Measurements from ENCODE around the gene FOXP1.

FOXP1 gene

GRCh38 chr3:71097557-71097956, 486.0 kb downstream of the FOXP1 start:
- no peaks in the 10 kb centered on the region for H3K4me1 ChIP-seq
- no peak for TF ChIP-seq CTCF (IDR thresholded peaks at IDR 0.05)

GRCh38 chr3:71095511-71096291, 487.8 kb downstream of the FOXP1 start:
- H3K27ac ChIP-seq = no peak overlapping the region

More at GRCh38 chr3:71097557-71097956, 486.0 kb downstream of the FOXP1 start:
- Histone ChIP-seq H3K9me3 (ENCODE audit: control insufficient read depth, low read length) (no peaks in the 10 kb centered on the region), H3K27me3 (ENCODE audit: control insufficient read depth, insufficient read depth, low read length) (no peaks in the 10 kb centered on the region), H3K27ac (no peak overlapping the region), H3K79me2 (no peaks in the 10 kb centered on the region), H3K4me3 (ENCODE audit: low read depth, low read length) (no peak overlapping the region), H3K36me3 (ENCODE audit: control insufficient read depth, insufficient read depth, low read length) (no peaks in the 10 kb centered on the region), H3K9ac (no peak overlapping the region), H3K4me2 (ENCODE audit: low read length) (no peak overlapping the region), H2AFZ (no peak overlapping the region)

GRCh38 chr3:71094658-71095209, 488.8 kb downstream of the FOXP1 start:
- Histone ChIP-seq H3K36me3 (ENCODE audit: control insufficient read depth, insufficient read depth, low read length) (no peaks in the 10 kb centered on the region), H3K4me2 (ENCODE audit: low read length) (no peak overlapping the region), H3K4me3 (ENCODE audit: low read depth, low read length) (no peak overlapping the region), H3K9me3 (ENCODE audit: control insufficient read depth, low read length) (no peaks in the 10 kb centered on the region), H2AFZ (no peak overlapping the region), H3K27ac (no peak overlapping the region), H3K9ac (no peak overlapping the region), H3K79me2 (no peaks in the 10 kb centered on the region), H3K4me1 (no peaks in the 10 kb centered on the region), H3K27me3 (ENCODE audit: control insufficient read depth, insufficient read depth, low read length) (no peaks in the 10 kb centered on the region)
- TF ChIP-seq CTCF (IDR thresholded peaks at IDR 0.05) = no peak

More at GRCh38 chr3:71095511-71096291, 487.8 kb downstream of the FOXP1 start:
- Histone ChIP-seq H3K79me2 (no peaks in the 10 kb centered on the region), H2AFZ (no peak overlapping the region), H3K9me3 (ENCODE audit: control insufficient read depth, low read length) (no peaks in the 10 kb centered on the region), H3K4me2 (ENCODE audit: low read length) (no peak overlapping the region), H3K27me3 (ENCODE audit: control insufficient read depth, insufficient read depth, low read length) (no peaks in the 10 kb centered on the region), H3K36me3 (ENCODE audit: control insufficient read depth, insufficient read depth, low read length) (no peaks in the 10 kb centered on the region), H3K4me3 (ENCODE audit: low read depth, low read length) (no peak overlapping the region), H3K9ac (no peak overlapping the region), H3K4me1 (no peaks in the 10 kb centered on the region)
- TF ChIP-seq CTCF (IDR thresholded peaks at IDR 0.05) = no peak

- Histone ChIP-seq H3K79me2 (no peaks in the 10 kb centered on the region), H3K27ac (no peak overlapping the region), H3K27me3 (ENCODE audit: control insufficient read depth, insufficient read depth, low read length) (no peaks in the 10 kb centered on the region), H3K4me3 (ENCODE audit: low read depth, low read length) (no peak overlapping the region), H3K4me2 (ENCODE audit: low read length) (no peak overlapping the region), H3K9me3 (ENCODE audit: control insufficient read depth, low read length) (no peaks in the 10 kb centered on the region), H3K9ac (no peak overlapping the region), H3K36me3 (ENCODE audit: control insufficient read depth, insufficient read depth, low read length) (no peaks in the 10 kb centered on the region), H2AFZ (no peak overlapping the region), H3K4me1 (no peaks in the 10 kb centered on the region)
- TF ChIP-seq CTCF (IDR thresholded peaks at IDR 0.05) = no peak
Measured at GRCh38 chr3:71092665-71093064, 490.9 kb downstream of the FOXP1 start.

Data from parathyroid adenoma (tissue), 2 donors.